ENCODE data around the gene OR7D2. TPM values are rescaled to one million over a fixed set of nuclear protein-coding genes. Genes with fewer than 3 reads are reported as not detected.

OR7D2 gene
- total RNA-seq: under 0.01 and 0.12 TPM in 2 replicates

DNA sequence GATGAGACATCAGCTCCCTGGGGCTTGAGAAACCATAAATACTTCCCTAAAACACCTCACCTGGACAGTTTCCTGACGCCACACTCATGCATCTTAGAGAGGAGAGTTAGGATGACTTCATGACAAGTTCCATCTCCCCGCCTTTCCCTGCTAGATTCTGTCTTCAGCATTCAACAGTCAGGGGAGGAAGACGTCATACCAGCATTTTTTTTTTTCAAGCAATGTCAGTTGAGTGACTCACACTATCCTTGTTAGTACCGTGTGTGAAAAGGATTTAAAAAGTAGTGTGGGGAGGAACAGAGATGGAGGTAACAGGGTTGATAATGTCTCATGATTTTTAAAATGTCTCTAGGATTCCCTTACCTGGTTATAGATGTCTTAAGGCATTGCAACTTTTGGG, at the start of gene OR7D2:
Gene OR7D2 (plus strand): TSS at position 79 of the 400 bp plus-strand sequence. CDS start 6,803 bp downstream, outside the sequence.

DNA sequence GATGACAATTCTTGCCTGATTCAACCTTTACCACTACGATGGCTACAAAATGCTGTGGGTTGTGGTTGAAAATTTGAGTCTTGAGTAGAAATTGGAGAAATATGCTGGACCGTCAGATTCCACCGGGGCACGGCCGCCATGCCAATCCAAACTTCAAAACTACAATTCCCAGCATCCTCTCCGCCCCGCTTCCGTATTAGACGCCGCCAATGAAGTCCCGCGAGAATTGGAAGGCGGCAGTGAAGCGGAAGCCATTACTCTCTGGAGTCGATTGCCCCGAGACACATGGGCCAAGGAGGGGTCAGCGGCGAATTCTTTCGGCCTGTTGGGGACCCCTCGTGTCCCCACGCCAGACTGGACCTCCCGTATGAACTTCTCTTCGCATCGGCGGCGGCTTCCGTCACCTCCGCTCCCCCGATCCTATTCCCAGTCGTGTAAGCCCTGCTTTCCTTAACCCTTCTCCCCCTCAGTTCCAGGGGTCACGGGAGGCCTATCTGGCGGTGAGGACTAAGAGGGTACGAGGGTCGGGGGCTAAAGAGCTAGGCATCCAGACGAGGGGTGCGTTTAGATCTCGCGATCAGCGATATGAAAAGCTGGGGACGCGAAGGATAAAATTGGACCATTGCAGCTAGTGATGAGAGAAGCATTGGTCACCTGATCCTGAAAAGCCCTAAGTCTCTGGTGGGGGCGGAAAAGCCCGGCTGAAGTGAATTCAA, 38.5 kb upstream of the OR7D2 start, which contains the start of gene ZNF317:
Gene ZNF317 (plus strand): TSS at position 239 of the 716 bp plus-strand sequence. CDS start 15,620 bp downstream, outside the sequence.

DNA sequence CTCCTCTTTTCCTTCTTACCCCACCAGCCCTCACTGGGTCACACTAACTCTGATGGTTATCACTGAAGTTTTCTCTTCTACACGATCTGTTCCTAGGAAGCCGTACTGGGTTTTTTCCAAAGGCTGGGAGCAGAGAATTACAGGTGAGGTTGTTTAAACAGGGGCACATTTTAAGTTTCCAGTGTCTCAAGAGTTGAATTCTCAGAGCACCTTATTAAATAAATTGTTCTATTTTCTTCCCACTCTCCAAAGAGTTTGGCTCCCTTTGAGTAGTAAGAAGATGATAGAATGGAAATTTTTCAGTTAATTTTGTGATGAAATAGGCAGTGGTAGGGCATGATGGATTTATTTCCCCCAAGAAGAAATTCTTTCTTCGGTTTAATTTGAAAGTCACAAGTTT, 40.7 kb downstream of the OR7D2 start, which contains the start of gene OR7D4:
Gene OR7D4 (minus strand): TSS at position 101 of the 400 bp plus-strand sequence. CDS start 4,752 bp downstream, outside the sequence.

Other genes starting within 250 kb of the OR7D2 start
- gene MUC16, start 168.6 kb upstream of the OR7D2 start, total RNA-seq: under 0.01 TPM in 2 replicates
- gene OR1M1, start 91.9 kb upstream of the OR7D2 start, total RNA-seq: not detected in 2 replicates
- gene OR7G2, start 71.5 kb upstream of the OR7D2 start, total RNA-seq: not detected in 2 replicates
- gene OR7G1, start 63.2 kb upstream of the OR7D2 start, total RNA-seq: not detected in 2 replicates
- gene OR7G3, start 52.0 kb upstream of the OR7D2 start, total RNA-seq: not detected in 2 replicates
- gene ZNF317, start 38.6 kb upstream of the OR7D2 start, total RNA-seq: 12.4 and 14.6 TPM in 2 replicates
- gene OR7D4, start 40.6 kb downstream of the OR7D2 start, total RNA-seq: not detected in 2 replicates
- gene OR7E24, start 72.0 kb downstream of the OR7D2 start, total RNA-seq: not detected in 2 replicates
- 15.7 and 17.4 TPM in 2 replicates for gene ZNF699, start 130.9 kb downstream of the OR7D2 start, total RNA-seq
- gene ZNF559, start 145.2 kb downstream of the OR7D2 start, total RNA-seq: 13.0 and 13.4 TPM in 2 replicates
- 0.89 and 2.9 TPM in 2 replicates for gene ZNF177, start 184.0 kb downstream of the OR7D2 start, total RNA-seq

Measured in uterine smooth muscle cell (primary cell).